T-helper 2 cell treated with Interferon-gamma antibody and Interleukin-4, amounts not matched to agents 100 ng/mL and 5 ng/mL, for 36 hours (primary cell): ENCODE data around the gene SETD4. TPM values are rescaled to one million over a fixed set of nuclear protein-coding genes. Genes with fewer than 3 reads are reported as not detected.
"Not testable (repeated sequence)": the region's sequence is repeated elsewhere in the genome, so short reads cannot be mapped to it uniquely, and the experiment has no call there.

Experiments used
- intact Hi-C: fragments of 100-400 bp; cut with micrococcal nuclease; formaldehyde crosslinking; loops from one replicate; pipeline ENCODE4 v1.15.1; 2023
- total RNA-seq: library from RNA; stranded (reverse); gene quantifications from 2 replicates; pipeline ENCODE4 v1.2.3, GENCODE V29; 2022

SETD4 gene
- total RNA-seq, 1 donor from 2014 or later = 19.0 TPM

DNA sequence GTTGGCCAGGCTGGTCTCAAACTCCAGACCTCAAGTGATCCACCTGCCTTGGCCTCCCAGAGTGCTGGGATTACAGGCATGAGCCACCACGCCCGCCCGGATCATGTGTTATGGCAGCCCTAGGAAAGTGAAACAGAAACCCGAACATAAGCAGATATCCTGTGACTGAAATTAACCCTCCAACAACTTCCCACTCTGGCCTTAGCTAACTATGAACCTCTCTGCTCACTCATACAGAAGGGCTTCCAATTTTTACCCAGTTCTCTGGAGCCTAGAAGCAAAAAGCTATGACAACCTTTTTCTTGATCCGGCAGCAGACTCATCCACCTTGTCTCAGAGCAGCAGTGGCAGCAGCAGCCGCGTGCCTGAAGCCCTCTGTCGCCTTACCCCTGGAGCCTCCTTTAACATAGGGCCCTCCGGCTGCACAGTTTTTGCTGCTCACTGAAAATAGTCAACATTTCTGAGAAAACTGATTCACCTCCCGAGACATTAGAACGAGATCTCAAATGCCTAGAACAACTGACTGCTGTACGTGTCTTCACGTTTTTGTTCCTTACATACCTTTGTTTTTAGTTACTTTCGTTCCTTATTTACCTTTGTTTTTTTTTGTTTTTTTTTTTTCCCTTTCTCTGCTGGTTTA, 18.8 kb upstream of the SETD4 start:
- intact Hi-C loops = loop anchor here (5.0 kb wide), 1 partner anchor 33 kb away; no protein-coding TSS in a partner anchor

DNA sequence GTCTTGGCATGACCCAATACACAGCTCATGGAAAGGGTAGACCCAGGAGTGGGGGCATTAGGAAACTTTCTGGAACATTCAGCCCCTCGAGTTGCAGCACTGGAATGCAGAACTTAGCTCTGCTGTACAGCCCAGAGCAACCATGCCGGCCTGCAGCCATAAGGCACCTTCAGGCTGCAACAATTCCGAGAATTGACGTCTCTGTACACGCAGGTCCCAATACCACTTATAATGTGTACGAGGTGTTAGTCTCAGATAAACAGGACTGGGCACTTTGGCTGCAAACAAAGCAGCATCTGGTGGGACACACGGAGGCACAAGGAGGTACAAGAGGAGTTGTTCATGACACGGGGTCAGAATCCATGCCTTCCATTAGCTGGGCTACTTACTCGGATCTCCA, 17.4 kb upstream of the SETD4 start:
- intact Hi-C loops = loop anchor here (2.0 to 5.0 kb wide), 2 partner anchors 17 to 35 kb away; partner anchors contain the start of gene SETD4

GRCh38 chr21:36076878-36077655, 16.7 kb upstream of the SETD4 start:
- intact Hi-C loops = loop anchor here (2.0 to 5.0 kb wide), 2 partner anchors 16 to 35 kb away; partner anchors contain the start of gene SETD4

DNA sequence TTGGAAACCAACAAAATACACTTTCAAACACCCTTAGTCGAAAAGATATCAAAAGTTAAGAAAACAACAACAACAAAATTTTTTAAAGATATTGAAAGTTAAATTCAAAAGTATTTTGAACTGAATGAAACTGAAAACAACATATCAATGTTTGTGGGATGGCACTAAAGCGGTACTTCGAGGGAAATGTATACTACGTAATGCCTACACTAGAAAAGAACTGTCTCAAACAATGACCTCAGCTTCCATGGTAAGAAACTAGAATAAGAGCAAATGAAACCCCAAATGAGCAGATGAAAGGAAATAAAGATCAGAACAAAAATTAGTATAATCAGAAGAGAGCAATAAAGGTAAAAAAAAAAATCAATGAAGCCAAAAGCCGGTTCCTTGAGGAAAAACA, 15.6 kb upstream of the SETD4 start:
- intact Hi-C loops = loop anchor here (2.0 to 5.0 kb wide), 2 partner anchors 15 to 36 kb away; partner anchors contain the start of gene SETD4

DNA sequence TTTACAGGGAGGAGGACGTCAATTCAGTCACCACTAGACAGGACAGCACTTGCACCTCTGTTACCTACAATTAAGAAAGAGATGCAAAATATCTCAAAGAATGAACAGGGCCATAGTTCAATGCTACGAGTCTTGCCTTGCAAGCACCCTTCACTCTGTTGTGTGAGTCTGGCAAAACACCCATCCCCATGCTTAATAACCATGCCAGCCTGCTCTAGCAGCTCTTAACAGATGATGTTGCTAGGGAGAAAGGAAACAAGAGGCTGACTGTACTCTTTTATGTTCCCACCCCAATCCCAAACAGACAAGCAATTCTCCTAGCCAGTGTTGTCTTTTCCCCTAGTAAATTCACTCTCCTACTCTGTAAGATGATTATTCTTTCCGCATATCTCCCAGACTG, 14.8 kb upstream of the SETD4 start:
- intact Hi-C loops = loop anchor here (5.0 kb wide), 1 partner anchor 37 kb away; no protein-coding TSS in a partner anchor

DNA sequence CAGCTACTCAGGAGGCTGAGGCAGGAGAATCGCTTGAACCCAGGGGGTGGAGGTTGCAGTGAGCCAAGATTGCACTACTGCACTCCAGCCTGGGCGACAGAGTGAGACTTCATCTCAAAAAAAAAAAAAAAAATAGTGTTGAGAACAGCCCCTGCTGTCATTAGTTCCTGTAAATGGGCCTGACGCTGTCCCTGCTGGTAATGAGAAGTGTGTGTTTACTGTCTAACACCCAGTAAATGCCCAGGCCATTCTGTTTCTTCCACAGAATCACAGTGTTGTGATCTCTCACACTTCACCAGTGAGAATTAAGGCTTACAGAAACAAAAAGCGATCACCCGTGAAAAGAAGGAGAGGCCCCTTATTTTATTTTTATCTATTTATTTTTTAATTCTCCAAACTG, 13.6 kb upstream of the SETD4 start:
- intact Hi-C loops = not testable (repeated sequence)

GRCh38 chr21:36073181-36073580, 12.9 kb upstream of the SETD4 start:
- intact Hi-C loops = no loop called here

GRCh38 chr21:36072453-36073162, 12.3 kb upstream of the SETD4 start:
- intact Hi-C loops = no loop called here

GRCh38 chr21:36070999-36071398, 10.7 kb upstream of the SETD4 start:
- intact Hi-C loops = no loop called here

DNA sequence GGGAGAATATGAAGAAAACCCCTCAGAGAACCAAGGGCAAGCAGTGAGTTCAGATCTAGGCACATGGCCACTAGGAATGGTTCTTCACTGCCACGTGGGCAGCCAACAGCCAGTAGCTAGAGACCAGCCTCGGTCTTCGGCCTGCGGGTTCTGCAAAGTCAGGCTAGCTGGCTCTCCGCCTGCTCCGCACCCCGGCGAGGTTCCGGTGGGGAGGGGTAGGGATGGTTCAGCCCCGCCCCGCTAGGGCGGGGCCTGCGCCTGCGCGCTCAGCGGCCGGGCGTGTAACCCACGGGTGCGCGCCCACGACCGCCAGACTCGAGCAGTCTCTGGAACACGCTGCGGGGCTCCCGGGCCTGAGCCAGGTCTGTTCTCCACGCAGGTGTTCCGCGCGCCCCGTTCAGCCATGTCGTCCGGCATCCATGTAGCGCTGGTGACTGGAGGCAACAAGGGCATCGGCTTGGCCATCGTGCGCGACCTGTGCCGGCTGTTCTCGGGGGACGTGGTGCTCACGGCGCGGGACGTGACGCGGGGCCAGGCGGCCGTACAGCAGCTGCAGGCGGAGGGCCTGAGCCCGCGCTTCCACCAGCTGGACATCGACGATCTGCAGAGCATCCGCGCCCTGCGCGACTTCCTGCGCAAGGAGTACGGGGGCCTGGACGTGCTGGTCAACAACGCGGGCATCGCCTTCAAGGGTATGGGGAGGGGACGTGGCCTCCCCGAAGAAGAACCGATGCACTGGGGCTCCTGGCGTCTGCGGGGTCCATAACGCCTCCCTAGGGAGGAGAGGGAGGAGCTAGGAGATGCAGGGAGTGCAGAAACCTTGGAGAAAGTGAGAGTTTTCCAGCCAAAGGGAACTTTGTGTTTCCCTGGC, 9.6 kb upstream of the SETD4 start, which contains the start of gene CBR1:
Gene CBR1 (plus strand): TSS at position 312 of the 871 bp plus-strand sequence. CDS start 92 bp downstream, at position 404.
- intact Hi-C loops = loop anchor here (1.0 kb wide), 1 partner anchor 10 kb away; the partner anchor contains the start of gene SETD4

GRCh38 chr21:36068748-36069398, 8.5 kb upstream of the SETD4 start:
- intact Hi-C loops = loop anchor here (1.0 kb wide), 1 partner anchor 9 kb away; the partner anchor contains the start of gene SETD4

GRCh38 chr21:36065497-36066036, 5.2 kb upstream of the SETD4 start:
- intact Hi-C loops = no loop called here

DNA sequence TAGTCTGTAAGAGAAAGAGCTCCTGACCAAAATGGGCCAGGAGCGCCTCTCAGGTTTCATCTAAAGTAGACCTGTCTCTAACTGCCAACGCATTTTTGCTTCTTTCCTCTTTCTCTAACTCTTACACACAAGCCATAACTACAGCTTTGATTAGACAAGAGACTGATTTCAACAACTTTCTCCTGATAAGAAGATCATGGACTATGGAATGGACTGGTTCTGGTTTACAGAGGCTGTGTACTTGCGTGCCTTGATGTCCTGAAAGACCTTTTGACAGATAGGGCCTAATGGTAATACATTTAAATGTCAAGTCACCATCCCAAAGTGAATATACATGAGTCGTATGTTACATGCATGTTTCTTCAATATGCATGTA, 3.7 kb upstream of the SETD4 start:
- intact Hi-C loops = no loop called here

DNA sequence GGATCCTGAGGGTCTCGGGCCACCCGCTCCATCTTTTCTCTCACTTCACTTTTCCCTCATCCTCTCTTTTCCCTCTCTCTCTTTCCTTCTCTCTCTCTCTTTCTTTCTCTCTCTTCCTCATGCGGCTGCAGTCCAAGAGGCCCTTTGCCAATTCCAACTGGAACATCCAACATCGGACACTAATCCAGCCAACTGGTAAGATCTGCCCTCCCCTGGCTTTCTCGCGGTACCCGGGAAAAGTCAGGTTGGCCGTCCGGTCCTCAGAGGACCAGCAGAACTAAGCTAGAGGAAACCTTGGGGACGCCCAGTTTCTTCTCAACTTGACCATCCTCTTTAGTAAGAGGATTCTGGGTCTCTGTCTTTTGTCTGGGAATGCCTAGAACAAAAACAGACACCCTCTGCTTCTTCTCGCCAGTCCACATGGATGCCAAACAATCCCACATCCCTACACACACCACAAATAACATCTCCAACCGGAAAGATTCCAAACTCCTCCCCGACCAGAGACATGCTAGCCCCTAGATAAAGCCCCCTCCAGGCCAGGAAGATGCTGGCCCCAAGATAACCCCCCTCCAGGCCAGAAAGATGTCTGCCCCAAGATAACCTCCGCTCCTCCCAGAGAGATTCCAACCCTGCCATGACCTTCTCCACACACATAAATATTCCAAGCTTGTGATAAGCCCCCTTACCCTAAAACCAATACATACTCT, 3.2 kb upstream of the SETD4 start:
- intact Hi-C loops = no loop called here

GRCh38 chr21:36061445-36061844, 1.1 kb upstream of the SETD4 start:
- intact Hi-C loops = loop anchor here (2.0 kb wide), 3 partner anchors 15 to 259 kb away; partner anchors contain the start of gene MORC3

DNA sequence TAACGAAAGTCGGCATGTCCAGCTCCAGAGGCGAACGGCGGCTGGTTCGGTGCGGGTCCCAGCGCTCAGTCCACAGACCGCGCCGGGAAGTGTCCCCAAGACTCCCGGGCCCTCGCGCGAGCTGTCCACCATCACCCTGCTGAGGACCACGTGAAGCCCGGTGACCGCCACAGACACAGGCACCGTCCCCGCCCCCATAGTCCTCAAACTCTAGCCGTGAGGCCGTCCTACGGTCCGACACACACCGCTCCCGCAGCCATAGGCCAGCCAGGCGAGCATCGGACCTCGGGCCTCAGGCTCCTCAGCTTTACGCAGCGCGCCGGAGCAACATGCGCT, 535 bp downstream of the SETD4 start:
- intact Hi-C loops = loop anchor here (1.0 to 2.0 kb wide), 4 partner anchors 10 to 261 kb away; partner anchors contain the start of gene MORC3

GRCh38 chr21:36055551-36055950, 4.8 kb downstream of the SETD4 start:
- intact Hi-C loops = no loop called here

DNA sequence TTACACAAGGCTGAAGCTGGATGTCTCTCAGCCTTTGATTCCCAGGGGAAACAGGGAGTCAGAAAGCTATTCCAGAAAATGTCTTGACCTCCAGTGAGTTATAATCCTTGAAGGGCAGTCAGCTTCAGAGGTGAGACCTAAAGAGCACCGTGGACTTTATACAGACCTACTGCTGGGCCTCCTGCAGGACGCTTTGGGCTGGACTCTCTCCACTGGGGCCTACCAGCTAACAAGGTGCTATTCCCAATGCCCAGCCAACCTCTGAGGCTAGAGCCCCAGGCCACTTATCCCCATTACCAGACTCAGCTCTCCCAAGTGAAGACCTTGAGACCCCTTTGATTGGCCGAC, 6.6 kb downstream of the SETD4 start:
- intact Hi-C loops = no loop called here
